ENCODE data around the gene PLCB3. TPM values are rescaled to one million over a fixed set of nuclear protein-coding genes. Genes with fewer than 3 reads are reported as not detected.
"Not testable (repeated sequence)": the region's sequence is repeated elsewhere in the genome, so short reads cannot be mapped to it uniquely, and the experiment has no call there.

PLCB3 gene
- total and polyA plus RNA-seq, 4 experiments from 2014 or later = 0.71 to 11.9 (median 10.8) TPM; not detected in 1

DNA sequence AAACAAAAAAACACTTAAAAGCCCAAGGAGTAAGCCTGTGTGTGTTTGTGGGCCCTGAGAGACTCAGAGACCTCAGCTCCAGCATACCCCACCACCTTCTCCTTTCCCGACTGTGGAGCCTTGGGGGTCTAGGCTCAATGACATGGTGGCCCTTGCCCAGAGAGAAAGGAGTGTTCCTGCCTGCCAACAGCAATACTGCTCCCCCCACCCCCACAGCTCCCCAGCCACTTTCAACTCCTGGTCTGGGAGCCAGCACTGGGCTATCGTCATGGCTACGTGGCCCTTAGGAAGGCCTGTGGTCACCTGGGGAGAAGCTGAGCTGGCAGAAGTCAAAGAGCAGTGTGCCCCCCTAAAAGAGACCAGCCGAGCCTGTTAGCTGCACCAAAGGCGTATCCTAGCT is 7.2 kb upstream of the PLCB3 start:
- CTCF ChIA-PET (ENCODE audit: partially characterized antibody) = interaction anchor here (0.7 to 10.5 kb wide), 4 partner anchors 17 to 59 kb away, joined by 3 to 121 read pairs (median 40); partner anchors contain the start of genes CATSPERZ, ESRRA and FERMT3
- DNase-seq = no peak
- Histone ChIP-seq H3K9me3 (ENCODE audit: control insufficient read depth in 1 of 2, low read length in 2 of 2) (no peaks in the 10 kb centered on the region), H3K4me1 (ENCODE audit: insufficient read depth, low read length) (peaks cover 46% of the 10 kb centered on the region), H3K27me3 (ENCODE audit: insufficient read depth, low read length) (no peaks in the 10 kb centered on the region), H3K36me3 (ENCODE audit: insufficient read depth, low read length) (no peaks in the 10 kb centered on the region), H3K4me3 (ENCODE audit: low read length in 2 of 2) (no peak overlapping the region), H3K27ac (ENCODE audit: low read depth, low read length) (no peak overlapping the region)
- Mint-ChIP-seq H3K4me3 (peak overlapping the region in 6 of 8 donors; percentile 9 to 68 (median 23)), H3K36me3 (peaks cover 0 to 27% of the 10 kb centered on the region in 2 donors), H3K27me3 (no peaks in the 10 kb centered on the region), H3K4me1 (peaks cover 16 to 68% (median 36%) of the 10 kb centered on the region in 4 donors), H3K9me3 (no peaks in the 10 kb centered on the region), H3K27ac (peak overlapping the region in 6 of 7 donors; percentile 12 to 77 (median 40))
- intact Hi-C loops (cut with micrococcal nuclease) = loop anchor here (10.0 kb wide), 1 partner anchor 531 kb away; the partner anchor contains the start of gene SF1
- POLR2A ChIA-PET (ENCODE audit: partially characterized antibody) = interaction anchor here (0.8 to 38.9 kb wide), 9 partner anchors 7 to 74 kb away, joined by 4 to 937 read pairs (median 54); partner anchors contain the start of genes BAD, DNAJC4, ESRRA and FERMT3

GRCh38 chr11:64244966-64245365 is 6.4 kb upstream of the PLCB3 start:
- H3K9me3 ChIP-seq (ENCODE audit: control insufficient read depth in 1 of 2, low read length in 2 of 2) = no peaks in the 10 kb centered on the region
- Mint-ChIP-seq H3K27ac (peak overlapping the region in 5 of 7 donors; percentile 67 to 94 (median 87)), H3K9me3 (no peaks in the 10 kb centered on the region), H3K4me3 (peak overlapping the region in 7 of 8 donors; percentile 84 to 92 (median 87)), H3K27me3 (no peaks in the 10 kb centered on the region), H3K36me3 (peaks cover 0 to 27% of the 10 kb centered on the region in 2 donors), H3K4me1 (peaks cover 13 to 74% (median 34%) of the 10 kb centered on the region in 4 donors)
- H3K27me3 ChIP-seq (ENCODE audit: insufficient read depth, low read length) = no peaks in the 10 kb centered on the region
- CTCF ChIA-PET (ENCODE audit: partially characterized antibody) = interaction anchor here (0.6 to 10.5 kb wide), 7 partner anchors 19 to 437 kb away, joined by 3 to 121 read pairs (median 4); partner anchors contain the start of genes CATSPERZ, ESRRA and FERMT3
- H3K36me3 ChIP-seq (ENCODE audit: insufficient read depth, low read length) = no peaks in the 10 kb centered on the region
- intact Hi-C loops (cut with micrococcal nuclease) = loop anchor here (10.0 kb wide), 1 partner anchor 530 kb away; the partner anchor contains the start of gene SF1
- peak overlapping the region; percentile 52 for H3K27ac ChIP-seq (ENCODE audit: low read depth, low read length)
- H3K4me3 ChIP-seq (ENCODE audit: low read length in 2 of 2) = peak overlapping the region in 1 of 2 donors; percentile 57
- POLR2A ChIA-PET (ENCODE audit: partially characterized antibody) = interaction anchor here (0.9 to 38.9 kb wide), 16 partner anchors 9 to 1370 kb away, joined by 3 to 937 read pairs (median 16); partner anchors contain the start of genes BAD, CATSPERZ, CCDC88B and DNAJC4
- peaks cover 47% of the 10 kb centered on the region for H3K4me1 ChIP-seq (ENCODE audit: insufficient read depth, low read length)
- DNase-seq = no peak

- POLR2A ChIA-PET (ENCODE audit: partially characterized antibody) = interaction anchor here (0.5 to 38.9 kb wide), 18 partner anchors 9 to 1370 kb away, joined by 3 to 937 read pairs (median 14); partner anchors contain the start of genes BAD, CATSPERZ, CCDC88B and DNAJC4
- Mint-ChIP-seq H3K27ac (peak overlapping the region; percentile 67 to 94 (median 87)), H3K9me3 (no peaks in the 10 kb centered on the region), H3K4me1 (peaks cover 8 to 72% (median 31%) of the 10 kb centered on the region in 4 donors), H3K36me3 (peaks cover 0 to 23% of the 10 kb centered on the region in 2 donors), H3K27me3 (no peaks in the 10 kb centered on the region), H3K4me3 (peak overlapping the region; percentile 83 to 92 (median 86))
- H3K36me3 ChIP-seq (ENCODE audit: insufficient read depth, low read length) = no peaks in the 10 kb centered on the region
- no peaks in the 10 kb centered on the region for H3K27me3 ChIP-seq (ENCODE audit: insufficient read depth, low read length)
- peaks cover 47% of the 10 kb centered on the region for H3K4me1 ChIP-seq (ENCODE audit: insufficient read depth, low read length)
- intact Hi-C loops (cut with micrococcal nuclease) = loop anchor here (10.0 kb wide), 1 partner anchor 529 kb away; the partner anchor contains the start of gene SF1
- CTCF ChIA-PET (ENCODE audit: partially characterized antibody) = interaction anchor here (0.6 to 10.5 kb wide), 9 partner anchors 18 to 438 kb away, joined by 3 to 121 read pairs (median 4); partner anchors contain the start of genes CATSPERZ, ESRRA, FERMT3 and NUDT22
- peak in 1 of 5 donors; percentile 71 for DNase-seq
- peak overlapping the region; percentile 52 for H3K27ac ChIP-seq (ENCODE audit: low read depth, low read length)
- no peaks in the 10 kb centered on the region for H3K9me3 ChIP-seq (ENCODE audit: control insufficient read depth in 1 of 2, low read length in 2 of 2)
- H3K4me3 ChIP-seq (ENCODE audit: low read length in 2 of 2) = peak overlapping the region; percentile 57 to 95
These were observed 5.9 kb upstream of the PLCB3 start for GRCh38 chr11:64245401-64245796.

GRCh38 chr11:64245797-64246620 is 5.3 kb upstream of the PLCB3 start:
- POLR2A ChIA-PET (ENCODE audit: partially characterized antibody) = interaction anchor here (0.5 to 38.9 kb wide), 22 partner anchors 7 to 1391 kb away, joined by 3 to 937 read pairs (median 6); partner anchors contain the start of genes BAD, CATSPERZ, CCDC88B and DNAJC4
- peaks cover 0 to 17% of the 10 kb centered on the region in 2 donors for H3K36me3 Mint-ChIP-seq
- H3K4me1 Mint-ChIP-seq = peaks cover 9 to 71% (median 29%) of the 10 kb centered on the region in 4 donors

GRCh38 chr11:64246621-64246870 is 4.8 kb upstream of the PLCB3 start:
- not testable (repeated sequence) for H3K9me3 Mint-ChIP-seq; DNase-seq; H3K27ac ChIP-seq (ENCODE audit: low read depth, low read length); H3K36me3 ChIP-seq (ENCODE audit: insufficient read depth, low read length); H3K9me3 ChIP-seq (ENCODE audit: control insufficient read depth in 1 of 2, low read length in 2 of 2); H3K27me3 ChIP-seq (ENCODE audit: insufficient read depth, low read length); H3K27me3 Mint-ChIP-seq
- POLR2A ChIA-PET (ENCODE audit: partially characterized antibody) = interaction anchor here (0.8 to 38.9 kb wide), 17 partner anchors 8 to 408 kb away, joined by 3 to 937 read pairs (median 15); partner anchors contain the start of genes BAD, CATSPERZ, DNAJC4 and ESRRA
- peak overlapping the region; percentile 83 to 92 (median 87) for H3K4me3 Mint-ChIP-seq
- peaks cover 9 to 67% (median 29%) of the 10 kb centered on the region in 4 donors for H3K4me1 Mint-ChIP-seq
- Histone ChIP-seq H3K4me1 (ENCODE audit: insufficient read depth, low read length) (peaks cover 51% of the 10 kb centered on the region), H3K4me3 (ENCODE audit: low read length in 2 of 2) (peak overlapping the region in 1 of 2 donors; percentile 98)
- H3K36me3 Mint-ChIP-seq = peaks cover 0 to 13% of the 10 kb centered on the region in 2 donors
- intact Hi-C loops (cut with micrococcal nuclease) = loop anchor here (1.0 to 10.0 kb wide), 4 partner anchors 39 to 528 kb away; partner anchors contain the start of genes ESRRA, GPR137 and SF1
- H3K27ac Mint-ChIP-seq = peak overlapping the region in 4 of 7 donors; percentile 83 to 92 (median 86)
- CTCF ChIA-PET (ENCODE audit: partially characterized antibody) = interaction anchor here (0.7 to 10.5 kb wide), 5 partner anchors 20 to 71 kb away, joined by 3 to 121 read pairs (median 5); partner anchors contain the start of genes CATSPERZ, ESRRA, FERMT3 and NUDT22

More at GRCh38 chr11:64245797-64246620, 5.3 kb upstream of the PLCB3 start:
- CTCF ChIA-PET (ENCODE audit: partially characterized antibody) = interaction anchor here (0.7 to 10.5 kb wide), 9 partner anchors 17 to 71 kb away, joined by 3 to 121 read pairs (median 4); partner anchors contain the start of genes CATSPERZ, ESRRA, FERMT3 and NUDT22
- Mint-ChIP-seq H3K9me3 (no peaks in the 10 kb centered on the region), H3K27ac (peak overlapping the region; percentile 67 to 94 (median 87)), H3K27me3 (no peaks in the 10 kb centered on the region), H3K4me3 (peak overlapping the region; percentile 83 to 92 (median 86))
- peaks cover 49% of the 10 kb centered on the region for H3K4me1 ChIP-seq (ENCODE audit: insufficient read depth, low read length)
- intact Hi-C loops (cut with micrococcal nuclease) = loop anchor here (1.0 to 10.0 kb wide), 4 partner anchors 39 to 529 kb away; partner anchors contain the start of genes ESRRA, GPR137 and SF1
- no peaks in the 10 kb centered on the region for H3K36me3 ChIP-seq (ENCODE audit: insufficient read depth, low read length)
- no peaks in the 10 kb centered on the region for H3K9me3 ChIP-seq (ENCODE audit: control insufficient read depth in 1 of 2, low read length in 2 of 2)
- H3K27me3 ChIP-seq (ENCODE audit: insufficient read depth, low read length) = no peaks in the 10 kb centered on the region
- DNase-seq = peak in 4 of 5 donors; percentile 28 to 93 (median 36)
- peak overlapping the region; percentile 57 to 95 for H3K4me3 ChIP-seq (ENCODE audit: low read length in 2 of 2)
- H3K27ac ChIP-seq (ENCODE audit: low read depth, low read length) = peak overlapping the region; percentile 52

DNA sequence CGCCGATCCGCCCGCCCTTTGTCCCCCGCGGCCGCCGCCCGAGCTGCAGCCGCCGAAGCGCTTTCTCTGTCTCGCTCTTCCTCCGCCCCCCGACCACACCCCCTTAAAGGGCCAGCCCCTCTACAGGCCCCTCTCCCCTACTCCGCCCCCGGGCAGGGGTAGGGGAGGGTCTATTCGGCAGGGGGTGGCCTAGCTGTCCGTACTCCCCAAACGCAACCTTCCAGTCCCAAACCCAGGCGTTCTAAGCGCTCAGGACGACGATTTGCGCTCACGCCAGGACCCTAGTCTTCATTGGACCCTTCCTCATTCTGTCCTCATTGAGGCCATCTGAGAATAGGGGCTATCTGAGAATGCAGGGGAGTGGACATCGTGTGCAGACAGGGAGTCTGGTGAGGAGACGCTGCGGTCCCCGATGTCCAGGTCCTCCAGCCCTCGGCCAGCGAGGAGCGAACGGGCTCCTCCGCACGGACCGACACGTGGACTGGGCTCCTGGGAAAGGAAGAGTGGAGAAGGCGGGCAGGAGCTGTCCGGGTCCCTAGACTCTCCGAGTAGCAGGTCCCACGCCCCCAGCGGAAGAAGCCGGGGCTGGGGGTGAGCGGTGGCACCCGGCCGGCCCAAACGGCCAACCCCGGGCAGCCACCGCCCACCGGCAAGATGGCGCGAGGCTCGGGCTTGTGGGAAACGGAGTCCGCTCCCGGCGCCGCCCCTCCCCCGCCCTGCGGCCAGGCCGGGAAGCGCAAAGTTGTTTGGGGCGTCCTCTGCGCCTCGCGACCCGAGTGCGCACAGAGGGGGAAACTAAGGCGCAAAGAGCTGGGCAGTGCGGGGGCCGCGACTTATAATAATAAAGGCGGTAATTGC is 4.2 kb upstream of the PLCB3 start, which contains the start of gene PPP1R14B:
Gene PPP1R14B (minus strand): TSS at position 73 of the 858 bp plus-strand sequence. CDS start 270 bp downstream, outside the sequence.
- Histone ChIP-seq H3K36me3 (ENCODE audit: insufficient read depth, low read length) (no peaks in the 10 kb centered on the region), H3K27ac (ENCODE audit: low read depth, low read length) (peak within 1 kb of the TSS; percentile 63), H3K4me1 (ENCODE audit: insufficient read depth, low read length) (peaks cover 55% of the 10 kb centered on the region), H3K27me3 (ENCODE audit: insufficient read depth, low read length) (no peaks in the 10 kb centered on the region), H3K9me3 (ENCODE audit: control insufficient read depth in 1 of 2, low read length in 2 of 2) (no peaks in the 10 kb centered on the region), H3K4me3 (ENCODE audit: low read length in 2 of 2) (peak within 1 kb of the TSS; percentile 95 to 98)
- intact Hi-C loops (cut with micrococcal nuclease) = loop anchor here (1.0 to 10.0 kb wide), 5 partner anchors 22 to 528 kb away; partner anchors contain the start of genes ESRRA, GPR137 and SF1
- no peaks in the 10 kb centered on the region for H3K27me3 Mint-ChIP-seq
- ChIA-PET POLR2A (ENCODE audit: partially characterized antibody) (interaction anchor here (0.8 to 38.9 kb wide), 16 partner anchors 8 to 81 kb away, joined by 3 to 937 read pairs (median 16); partner anchors contain the start of genes BAD, CATSPERZ, DNAJC4 and ESRRA), CTCF (ENCODE audit: partially characterized antibody) (interaction anchor here (0.7 to 10.5 kb wide), 4 partner anchors 25 to 70 kb away, joined by 3 to 121 read pairs (median 42); partner anchors contain the start of genes CATSPERZ, ESRRA, FERMT3 and PRDX5)
- peak within 1 kb of the TSS; percentile 83 to 92 (median 88) for H3K4me3 Mint-ChIP-seq
- H3K4me1 Mint-ChIP-seq = peaks cover 10 to 70% (median 32%) of the 10 kb centered on the region in 4 donors
- peak within 1 kb of the TSS; percentile 77 to 94 (median 92) for H3K27ac Mint-ChIP-seq
- peak; percentile 72 to 82 (median 74) for DNase-seq
- peaks cover 0 to 12% of the 10 kb centered on the region in 2 donors for H3K36me3 Mint-ChIP-seq
- H3K9me3 Mint-ChIP-seq = no peaks in the 10 kb centered on the region

Data from CD4-positive, alpha-beta memory T cell (primary cell).